Progenitor cell of endocrine pancreas (in vitro differentiated cells): Measurements from ENCODE around the gene IYD. TPM values are rescaled to one million over a fixed set of nuclear protein-coding genes. Genes with fewer than 3 reads are reported as not detected.
"Not testable (repeated sequence)": the region's sequence is repeated elsewhere in the genome, so short reads cannot be mapped to it uniquely, and the experiment has no call there.

Experiments
- DNase-seq: peaks from one replicate; pipeline ENCODE4 v3.0.0; 2021; ENCODE audit warnings: low spot score; ENCODE audit not compliant: unreplicated experiment
- H3K27ac Mint-ChIP-seq: 2 replicates; pipeline ENCODE4 v1.8.0; 2021; ENCODE audit warnings: mild to moderate bottlenecking, moderate library complexity, mixed read lengths
- H3K27me3 Mint-ChIP-seq: 2 replicates; pipeline ENCODE4 v1.8.0; 2021; ENCODE audit warnings: mixed read lengths
- H3K36me3 Mint-ChIP-seq: 2 replicates; pipeline ENCODE4 v1.8.0; 2022; ENCODE audit warnings: mixed read lengths; ENCODE audit not compliant: insufficient read depth
- H3K4me1 Mint-ChIP-seq: 2 replicates; pipeline ENCODE4 v1.8.0; 2021; ENCODE audit warnings: low read depth, mixed read lengths
- H3K4me3 Mint-ChIP-seq: 2 replicates; pipeline ENCODE4 v1.8.0; 2021; ENCODE audit warnings: low read depth, mild to moderate bottlenecking, moderate library complexity, mixed read lengths
- H3K9me3 Mint-ChIP-seq: 2 replicates; pipeline ENCODE4 v1.8.0; 2021; ENCODE audit warnings: low read depth, mixed read lengths
- total RNA-seq: library from RNA; stranded (reverse); gene quantifications from 2 replicates; pipeline ENCODE4 v1.2.1, GENCODE V29; 2021
- TF ChIP-seq, protein P1 (sequence below): fragments of 200-600 bp; sonication (generic); IDR thresholded peaks from one replicate; pipeline ENCODE4 v1.5.0; 2021; ENCODE audit warnings: antibody characterized with exemption, mild to moderate bottlenecking; ENCODE audit not compliant: unreplicated experiment

IYD gene
- total RNA-seq, 1 donor from 2014 or later, result 0.22 TPM

- H3K27me3 Mint-ChIP-seq, result peaks cover 4% of the 10 kb centered on the region
- H3K27ac Mint-ChIP-seq, result no peak overlapping the region
- no peaks in the 10 kb centered on the region for H3K36me3 Mint-ChIP-seq
- H3K9me3 Mint-ChIP-seq, result peaks cover 17% of the 10 kb centered on the region
- no peaks in the 10 kb centered on the region for H3K4me1 Mint-ChIP-seq
- DNase-seq, result no peak
- no peak overlapping the region for H3K4me3 Mint-ChIP-seq
- TF ChIP-seq, protein P1, sequence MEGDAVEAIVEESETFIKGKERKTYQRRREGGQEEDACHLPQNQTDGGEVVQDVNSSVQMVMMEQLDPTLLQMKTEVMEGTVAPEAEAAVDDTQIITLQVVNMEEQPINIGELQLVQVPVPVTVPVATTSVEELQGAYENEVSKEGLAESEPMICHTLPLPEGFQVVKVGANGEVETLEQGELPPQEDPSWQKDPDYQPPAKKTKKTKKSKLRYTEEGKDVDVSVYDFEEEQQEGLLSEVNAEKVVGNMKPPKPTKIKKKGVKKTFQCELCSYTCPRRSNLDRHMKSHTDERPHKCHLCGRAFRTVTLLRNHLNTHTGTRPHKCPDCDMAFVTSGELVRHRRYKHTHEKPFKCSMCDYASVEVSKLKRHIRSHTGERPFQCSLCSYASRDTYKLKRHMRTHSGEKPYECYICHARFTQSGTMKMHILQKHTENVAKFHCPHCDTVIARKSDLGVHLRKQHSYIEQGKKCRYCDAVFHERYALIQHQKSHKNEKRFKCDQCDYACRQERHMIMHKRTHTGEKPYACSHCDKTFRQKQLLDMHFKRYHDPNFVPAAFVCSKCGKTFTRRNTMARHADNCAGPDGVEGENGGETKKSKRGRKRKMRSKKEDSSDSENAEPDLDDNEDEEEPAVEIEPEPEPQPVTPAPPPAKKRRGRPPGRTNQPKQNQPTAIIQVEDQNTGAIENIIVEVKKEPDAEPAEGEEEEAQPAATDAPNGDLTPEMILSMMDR, result no peak
Observed at GRCh38 chr6:150439373-150439772, 70.6 kb downstream of the IYD start.

- H3K9me3 Mint-ChIP-seq, result peaks cover 7% of the 10 kb centered on the region
- no peaks in the 10 kb centered on the region for H3K36me3 Mint-ChIP-seq
- H3K4me3 Mint-ChIP-seq, result no peak overlapping the region
- TF ChIP-seq, protein P1, result no peak
- peaks cover 9% of the 10 kb centered on the region for H3K27me3 Mint-ChIP-seq
- H3K27ac Mint-ChIP-seq, result no peak overlapping the region
- no peak for DNase-seq
- H3K4me1 Mint-ChIP-seq, result no peaks in the 10 kb centered on the region
Observed at GRCh38 chr6:150443621-150444020, 74.8 kb downstream of the IYD start.

GRCh38 chr6:150444308-150444707 lies 75.5 kb downstream of the IYD start:
- Mint-ChIP-seq H3K9me3 (peaks cover 7% of the 10 kb centered on the region), H3K4me1 (no peaks in the 10 kb centered on the region), H3K36me3 (no peaks in the 10 kb centered on the region), H3K4me3 (no peak overlapping the region), H3K27ac (no peak overlapping the region), H3K27me3 (peaks cover 9% of the 10 kb centered on the region)
- TF ChIP-seq, protein P1, result no peak
- no peak for DNase-seq

GRCh38 chr6:150445486-150445885 lies 76.7 kb downstream of the IYD start:
- H3K4me3 Mint-ChIP-seq, result no peak overlapping the region
- H3K27ac Mint-ChIP-seq, result no peak overlapping the region
- peaks cover 9% of the 10 kb centered on the region for H3K27me3 Mint-ChIP-seq
- DNase-seq, result no peak
- no peaks in the 10 kb centered on the region for H3K36me3 Mint-ChIP-seq
- H3K9me3 Mint-ChIP-seq, result peaks cover 5% of the 10 kb centered on the region
- TF ChIP-seq, protein P1, result no peak
- H3K4me1 Mint-ChIP-seq, result no peaks in the 10 kb centered on the region

GRCh38 chr6:150448221-150448620 lies 79.4 kb downstream of the IYD start:
- TF ChIP-seq, protein P1, result no peak
- Mint-ChIP-seq H3K27me3 (peaks cover 6% of the 10 kb centered on the region), H3K27ac (no peak overlapping the region), H3K9me3 (no peaks in the 10 kb centered on the region), H3K36me3 (no peaks in the 10 kb centered on the region), H3K4me3 (no peak overlapping the region), H3K4me1 (no peaks in the 10 kb centered on the region)
- DNase-seq, result no peak

DNA sequence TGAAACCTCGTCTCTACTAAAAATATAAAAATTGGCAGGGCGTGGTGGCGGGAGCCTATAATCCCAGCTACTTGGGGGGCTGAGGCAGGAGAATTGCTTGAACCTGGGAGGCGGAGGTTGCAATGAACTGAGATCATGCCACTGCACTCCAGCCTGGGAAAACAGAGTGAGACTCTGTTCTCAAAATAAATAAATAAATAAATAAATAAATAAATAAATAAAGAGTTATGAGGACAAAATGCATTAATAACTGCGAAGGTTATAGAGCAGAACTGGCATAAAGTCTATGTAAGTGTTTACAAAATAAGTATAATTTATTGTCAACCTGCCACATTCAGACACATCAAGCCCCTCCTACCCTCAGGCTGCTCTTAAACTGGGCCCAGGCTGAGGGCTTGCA lies 80.2 kb downstream of the IYD start:
- H3K4me3 Mint-ChIP-seq, result not testable (repeated sequence)

More for the DNA sequence above, 80.2 kb downstream of the IYD start:
- H3K36me3 Mint-ChIP-seq, DNase-seq, H3K4me1 Mint-ChIP-seq, H3K27ac Mint-ChIP-seq, H3K27me3 Mint-ChIP-seq, H3K9me3 Mint-ChIP-seq: not testable (repeated sequence)
